Stimulated activated CD4-positive, alpha-beta T cell treated with anti-CD3 and anti-CD28 coated beads, Interleukin-1b, Interleukin-23, amount 100 ng/mL, for 48 hours (primary cell): Measurements from ENCODE around the gene FITM1.
A peak's percentile ranks its signal among the peaks of the same experiment; 100 is the strongest.

Experiments used
- DNase-seq: peaks from one replicate; pipeline ENCODE4 v3.0.0-alpha.2; 2020

The FITM1 gene

GRCh38 chr14:24162093-24162492 is 31.6 kb downstream of the FITM1 start:
- peak; percentile 37 for DNase-seq

- no peak for DNase-seq
Observed at GRCh38 chr14:24164518-24164991, 34.1 kb downstream of the FITM1 start.

- DNase-seq: no peak
Observed at GRCh38 chr14:24165785-24166184, 35.3 kb downstream of the FITM1 start.

- DNase-seq: no peak
Observed at GRCh38 chr14:24167469-24168114, 37.1 kb downstream of the FITM1 start.

GRCh38 chr14:24171422-24172260 is 41.2 kb downstream of the FITM1 start, which contains the start of gene REC8:
Gene REC8, plus strand, starts transcription at chr14:24172080. Its CDS starts 473 bp downstream, at chr14:24172553.
- peak; percentile 80 for DNase-seq

- no peak for DNase-seq
Observed at GRCh38 chr14:24172261-24172860, 41.9 kb downstream of the FITM1 start.

GRCh38 chr14:24172871-24173281 is 42.4 kb downstream of the FITM1 start:
- DNase-seq: no peak

GRCh38 chr14:24176599-24176998 is 46.1 kb downstream of the FITM1 start:
- DNase-seq: no peak

GRCh38 chr14:24177041-24177825 is 46.8 kb downstream of the FITM1 start:
- DNase-seq: no peak

- DNase-seq: no peak
Observed at GRCh38 chr14:24177891-24178290, 47.4 kb downstream of the FITM1 start.

GRCh38 chr14:24178399-24179178 is 48.1 kb downstream of the FITM1 start:
- no peak for DNase-seq

- no peak for DNase-seq
Observed at GRCh38 chr14:24179294-24179960, 49.0 kb downstream of the FITM1 start.

- no peak for DNase-seq
Observed at GRCh38 chr14:24179961-24180796, 49.7 kb downstream of the FITM1 start.

GRCh38 chr14:24181371-24182077 is 51.1 kb downstream of the FITM1 start:
- no peak for DNase-seq
